Panc1 (cell line): ENCODE data around the gene SLC6A17. TPM values are rescaled to one million over a fixed set of nuclear protein-coding genes. Genes with fewer than 3 reads are reported as not detected.

Experiments used
- ATAC-seq: fragments of 200-7000 bp; cut with Tn5 transposase; 2 replicates; pipeline ENCODE4 v1.9.1; 2020; ENCODE audit warnings: mild to moderate bottlenecking, moderate library complexity
- BruUV-seq: library from RNA; stranded (reverse); fragments of 400-500 nt; replicated peaks from 2 replicates; lab custom pipeline; 2021; lab: Mats Ljungman, UMichigan
- CTCF ChIA-PET: fragments of 300-600 bp; sonication (Branson Sonifier 250); formaldehyde crosslinking; loops from one replicate; lab custom pipeline; 2022; ENCODE audit warnings: antibody characterized with exemption; lab: Charles Lee
- POLR2A ChIA-PET: fragments of 300-600 bp; sonication (Branson Sonifier 250); formaldehyde crosslinking; loops from one replicate; lab custom pipeline; 2022; ENCODE audit warnings: antibody characterized with exemption; lab: Charles Lee
- DNase-seq: peaks from one replicate; pipeline ENCODE4 v3.0.0-alpha.2; 2010; ENCODE audit warnings: low read depth, low spot score
- H3K27ac ChIP-seq: 2 replicates; pipeline ENCODE4 v1.5.1; 2011; ENCODE audit warnings: mild to moderate bottlenecking, low read length, inconsistent platforms
- H3K27me3 ChIP-seq: fragments of 200-500 bp; sonication (Bioruptor generic); 2 replicates; pipeline ENCODE4 v1.6.0; 2014; ENCODE audit warnings: low read length, inconsistent platforms; ENCODE audit not compliant: control insufficient read depth, insufficient read depth
- H3K36me3 ChIP-seq: fragments of 200-500 bp; sonication (Bioruptor generic); 2 replicates; pipeline ENCODE4 v1.5.1; 2014; ENCODE audit warnings: inconsistent platforms, mild to moderate bottlenecking, low read length, moderate library complexity; ENCODE audit not compliant: control insufficient read depth, insufficient read depth
- H3K4me1 ChIP-seq: 2 replicates; pipeline ENCODE4 v1.5.1; 2011; ENCODE audit warnings: inconsistent platforms, mild to moderate bottlenecking, low read length, moderate library complexity; ENCODE audit not compliant: control insufficient read depth, insufficient read depth
- H3K4me3 ChIP-seq, 2 experiments: 2 replicates each; pipeline ENCODE4 v1.5.1; 2011 to 2012; ENCODE audit warnings: low read depth in 2 of 2, low read length in 2 of 2, mild to moderate bottlenecking in 2 of 2, inconsistent platforms in 1 of 2, moderate library complexity in 1 of 2
- H3K9me3 ChIP-seq: fragments of 200-500 bp; sonication (Bioruptor generic); 2 replicates; pipeline ENCODE4 v1.5.1; 2014; ENCODE audit warnings: low read depth, mild to moderate bottlenecking, inconsistent platforms, low read length, moderate library complexity; ENCODE audit not compliant: control insufficient read depth, insufficient read depth
- POLR2AphosphoS5 ChIP-seq: IDR thresholded peaks from 2 replicates; pipeline ENCODE4 v1.6.1; 2012; ENCODE audit warnings: mild to moderate bottlenecking, low read depth, low read length, moderate library complexity
- REST ChIP-seq, 2 experiments: IDR thresholded peaks; 2 replicates each; pipeline ENCODE4 v1.6.1; 2011 to 2012; ENCODE audit warnings: low read depth in 2 of 2, control low read depth in 1 of 2, low read length in 1 of 2, mild to moderate bottlenecking in 1 of 2, moderate library complexity in 1 of 2; ENCODE audit not compliant: insufficient read depth in 1 of 2
- SIN3A ChIP-seq: IDR thresholded peaks from 2 replicates; pipeline ENCODE4 v1.6.1; 2012; ENCODE audit warnings: low read depth, mild to moderate bottlenecking, low read length, moderate library complexity, borderline replicate concordance; ENCODE audit not compliant: insufficient read depth
- TCF7L2 ChIP-seq: IDR thresholded peaks from 2 replicates; pipeline ENCODE4 v1.6.1; 2011; ENCODE audit warnings: mild to moderate bottlenecking, low read depth, low read length, inconsistent platforms
- in situ Hi-C: cut with HindIII; loops from 2 replicates; pipeline ENCODE4 v1.10.0; 2016; ENCODE audit warnings: low sequenced_read_pairs, low pct_unique_long_range_greater_than_20kb
- intact Hi-C: fragments of 100-400 bp; cut with micrococcal nuclease; formaldehyde crosslinking; loops from one replicate; pipeline ENCODE4 v1.10.0; 2022; ENCODE audit not compliant: unreplicated experiment
- total RNA-seq: library from RNA; stranded (reverse); gene quantifications from one replicate; pipeline ENCODE4 v1.2.1, GENCODE V29; 2021; ENCODE audit not compliant: unreplicated experiment
- TF ChIP-seq, protein P1 (sequence below): fragments of 450-650 bp; IDR thresholded peaks from 2 replicates; pipeline ENCODE4 v1.5.1; 2017; ENCODE audit warnings: mild to moderate bottlenecking

SLC6A17 gene
- total RNA-seq, 1 experiment from 2014 or later, result 5.7 TPM

DNA sequence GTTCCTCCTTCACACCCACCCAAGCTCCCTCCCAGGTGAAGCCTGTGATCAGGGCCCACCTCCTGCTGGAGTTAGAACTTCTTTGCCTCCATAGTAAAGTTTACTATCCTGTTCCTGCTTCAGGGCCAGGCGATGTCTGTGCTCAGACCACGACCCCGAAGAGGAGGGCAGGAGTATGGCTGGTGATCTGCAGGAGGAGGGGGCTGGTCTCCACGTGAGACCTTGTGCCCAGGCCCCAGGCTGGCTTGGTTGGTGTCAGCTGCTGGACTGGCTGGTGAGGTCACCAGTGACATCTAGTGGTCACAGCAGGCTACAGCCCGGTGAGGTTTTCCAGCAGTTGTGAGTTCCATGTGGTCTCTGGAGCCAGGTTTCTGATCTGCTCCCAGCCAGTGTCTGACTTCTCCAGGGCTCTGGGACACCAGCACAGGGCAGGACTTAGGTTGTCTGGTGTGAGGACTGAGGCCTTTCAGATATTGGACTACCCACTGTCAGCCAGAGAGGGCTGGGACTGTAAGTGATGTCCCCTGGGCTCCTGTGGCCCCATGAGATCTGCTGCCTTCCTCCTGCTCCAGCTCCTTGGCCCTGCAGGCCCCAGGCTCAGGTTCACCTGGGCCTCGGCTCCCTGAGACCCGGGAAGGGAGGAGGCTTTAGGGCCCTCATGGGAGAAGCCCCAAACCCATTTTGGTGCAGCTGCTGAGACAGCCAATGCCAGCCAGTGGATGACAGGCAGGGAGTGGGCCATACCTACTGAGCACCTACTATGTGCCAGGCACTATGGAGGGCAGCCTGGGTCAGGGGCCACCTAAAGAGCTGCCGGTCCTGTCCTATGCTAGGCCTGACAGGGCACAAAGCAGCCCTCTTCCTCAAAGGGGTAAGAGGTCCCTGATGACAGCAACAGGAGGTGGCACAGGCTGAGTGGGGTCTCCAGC is 44.0 kb upstream of the SLC6A17 start:
- no peaks in the 10 kb centered on the region for H3K4me1 ChIP-seq
- BruUV-seq, result no TSS peak
- no peak overlapping the region for H3K4me3 ChIP-seq
- DNase-seq (peak; percentile 50), ATAC-seq (peak; percentile 93)
- no peaks in the 10 kb centered on the region for H3K9me3 ChIP-seq
- intact Hi-C loops (no loop called here), in situ Hi-C loops (no loop called here)
- no peaks in the 10 kb centered on the region; the same call in 1 of the 2 replicates for H3K27me3 ChIP-seq
- ChIA-PET CTCF (interaction anchor here (1.2 to 2.2 kb wide), 3 partner anchors 11 to 49 kb away, joined by 3 to 22 read pairs (median 3); no protein-coding TSS in a partner anchor), POLR2A (no interaction called here)
- H3K36me3 ChIP-seq, result no peaks in the 10 kb centered on the region
- TF ChIP-seq SIN3A (no peak), TCF7L2 (no peak)
- TF ChIP-seq, protein P1, sequence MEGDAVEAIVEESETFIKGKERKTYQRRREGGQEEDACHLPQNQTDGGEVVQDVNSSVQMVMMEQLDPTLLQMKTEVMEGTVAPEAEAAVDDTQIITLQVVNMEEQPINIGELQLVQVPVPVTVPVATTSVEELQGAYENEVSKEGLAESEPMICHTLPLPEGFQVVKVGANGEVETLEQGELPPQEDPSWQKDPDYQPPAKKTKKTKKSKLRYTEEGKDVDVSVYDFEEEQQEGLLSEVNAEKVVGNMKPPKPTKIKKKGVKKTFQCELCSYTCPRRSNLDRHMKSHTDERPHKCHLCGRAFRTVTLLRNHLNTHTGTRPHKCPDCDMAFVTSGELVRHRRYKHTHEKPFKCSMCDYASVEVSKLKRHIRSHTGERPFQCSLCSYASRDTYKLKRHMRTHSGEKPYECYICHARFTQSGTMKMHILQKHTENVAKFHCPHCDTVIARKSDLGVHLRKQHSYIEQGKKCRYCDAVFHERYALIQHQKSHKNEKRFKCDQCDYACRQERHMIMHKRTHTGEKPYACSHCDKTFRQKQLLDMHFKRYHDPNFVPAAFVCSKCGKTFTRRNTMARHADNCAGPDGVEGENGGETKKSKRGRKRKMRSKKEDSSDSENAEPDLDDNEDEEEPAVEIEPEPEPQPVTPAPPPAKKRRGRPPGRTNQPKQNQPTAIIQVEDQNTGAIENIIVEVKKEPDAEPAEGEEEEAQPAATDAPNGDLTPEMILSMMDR, result peak; percentile 91
- no peak overlapping the region for H3K27ac ChIP-seq

- no TSS peak for BruUV-seq
- ChIA-PET CTCF (no interaction called here), POLR2A (no interaction called here)
- TF ChIP-seq SIN3A, result no peak
- TF ChIP-seq, protein P1, result no peak
- no peak for TF ChIP-seq POLR2AphosphoS5
- TF ChIP-seq REST (IDR thresholded peaks at IDR 0.05; ENCODE audit: insufficient read depth in 1 of 2, low read depth in 2 of 2, low read length in 1 of 2), result no peak
- no peak for TF ChIP-seq TCF7L2
- DNase-seq (no peak), ATAC-seq (no peak)
- no peaks in the 10 kb centered on the region; the same call in 1 of the 2 replicates for H3K27me3 ChIP-seq
- no peak overlapping the region for H3K4me3 ChIP-seq
- no peaks in the 10 kb centered on the region for H3K9me3 ChIP-seq
- in situ Hi-C loops, result no loop called here
- no peak overlapping the region for H3K27ac ChIP-seq
- intact Hi-C loops, result no loop called here
- H3K4me1 ChIP-seq, result no peaks in the 10 kb centered on the region
- no peaks in the 10 kb centered on the region for H3K36me3 ChIP-seq
These were observed 42.3 kb upstream of the SLC6A17 start for GRCh38 chr1:110107867-110108469.
